Right atrium auricular region (tissue), 2 donors: ENCODE results near the gene SYT1. TPM values are rescaled to one million over a fixed set of nuclear protein-coding genes. Genes with fewer than 3 reads are reported as not detected.

Experiments
- DNase-seq: peaks from one replicate; pipeline ENCODE4 v3.0.0-alpha.2; 2019; ENCODE audit warnings: low spot score
- H3K27ac ChIP-seq, 2 donors: fragments of 200-600 bp; sonication (generic); 1 replicate in 1 of 2; 2 replicates in 1 of 2; pipeline ENCODE4 v1.5.1; 2016 to 2019
- H3K27me3 ChIP-seq, 2 donors: fragments of 200-600 bp; sonication (generic); one replicate each; pipeline versions ENCODE4 v1.5.1 to v1.6.0; 2017 to 2019
- H3K36me3 ChIP-seq: fragments of 200-600 bp; sonication (generic); one replicate; pipeline ENCODE4 v1.5.1; 2016
- H3K4me1 ChIP-seq, 2 donors: fragments of 200-600 bp; sonication (generic); one replicate each; pipeline versions ENCODE4 v1.5.1 to v1.6.0; 2017 to 2019
- H3K4me3 ChIP-seq, 2 donors: fragments of 200-600 bp; sonication (generic); 1 replicate in 1 of 2; 2 replicates in 1 of 2; pipeline ENCODE4 v1.5.1; 2017 to 2019; ENCODE audit warnings: mild to moderate bottlenecking in 1 of 2, moderate library complexity in 1 of 2
- H3K9me3 ChIP-seq, 2 donors: fragments of 200-600 bp; sonication (generic); one replicate each; pipeline ENCODE4 v1.5.1; 2019
- CTCF ChIP-seq, 2 donors: fragments of 200-600 bp; sonication (generic); IDR thresholded peaks; one replicate each; pipeline ENCODE4 v1.5.1; 2019; ENCODE audit warnings: antibody characterized with exemption in 2 of 2
- total RNA-seq, 2 donors: library from RNA; depleted of rRNA; stranded (reverse); fragments of >200 nt; gene quantifications; one replicate each; pipeline ENCODE4 v1.1.0, GENCODE V29; 2016

SYT1 gene
- total RNA-seq, 2 donors from 2014 or later = 0.16 TPM; not detected in 1

- DNase-seq = no peak
- TF ChIP-seq CTCF (IDR thresholded peaks at IDR 0.05) = no peak
- H3K27me3 ChIP-seq = no peaks in the 10 kb centered on the region
- no peaks in the 10 kb centered on the region for H3K9me3 ChIP-seq
- no peaks in the 10 kb centered on the region for H3K36me3 ChIP-seq
- no peak overlapping the region for H3K4me3 ChIP-seq
- H3K4me1 ChIP-seq = no peaks in the 10 kb centered on the region
- no peak overlapping the region for H3K27ac ChIP-seq
These were observed 494.2 kb downstream of the SYT1 start for GRCh38 chr12:79358716-79359300.

GRCh38 chr12:79360286-79360685 lies 495.7 kb downstream of the SYT1 start:
- H3K36me3 ChIP-seq = no peaks in the 10 kb centered on the region
- H3K27me3 ChIP-seq = no peaks in the 10 kb centered on the region
- no peaks in the 10 kb centered on the region for H3K4me1 ChIP-seq
- no peak overlapping the region for H3K4me3 ChIP-seq
- H3K27ac ChIP-seq = no peak overlapping the region
- TF ChIP-seq CTCF (IDR thresholded peaks at IDR 0.05) = no peak
- no peaks in the 10 kb centered on the region for H3K9me3 ChIP-seq
- DNase-seq = no peak

- DNase-seq = no peak
- Histone ChIP-seq H3K9me3 (no peaks in the 10 kb centered on the region), H3K36me3 (no peaks in the 10 kb centered on the region), H3K27ac (no peak overlapping the region), H3K4me1 (no peaks in the 10 kb centered on the region), H3K27me3 (no peaks in the 10 kb centered on the region), H3K4me3 (no peak overlapping the region)
- TF ChIP-seq CTCF (IDR thresholded peaks at IDR 0.05) = no peak
These were observed 496.4 kb downstream of the SYT1 start for GRCh38 chr12:79360936-79361335.

GRCh38 chr12:79364197-79364596 lies 499.6 kb downstream of the SYT1 start:
- DNase-seq = no peak
- Histone ChIP-seq H3K4me1 (no peaks in the 10 kb centered on the region), H3K9me3 (no peaks in the 10 kb centered on the region), H3K36me3 (no peaks in the 10 kb centered on the region), H3K4me3 (no peak overlapping the region), H3K27me3 (no peaks in the 10 kb centered on the region), H3K27ac (no peak overlapping the region)
- no peak for TF ChIP-seq CTCF (IDR thresholded peaks at IDR 0.05)

GRCh38 chr12:79366374-79366773 lies 501.8 kb downstream of the SYT1 start:
- Histone ChIP-seq H3K36me3 (no peaks in the 10 kb centered on the region), H3K4me1 (no peaks in the 10 kb centered on the region), H3K27ac (no peak overlapping the region), H3K4me3 (no peak overlapping the region), H3K9me3 (no peaks in the 10 kb centered on the region), H3K27me3 (no peaks in the 10 kb centered on the region)
- no peak for DNase-seq
- TF ChIP-seq CTCF (IDR thresholded peaks at IDR 0.05) = no peak

GRCh38 chr12:79367032-79367589 lies 502.5 kb downstream of the SYT1 start:
- Histone ChIP-seq H3K4me1 (no peaks in the 10 kb centered on the region), H3K27me3 (no peaks in the 10 kb centered on the region), H3K27ac (no peak overlapping the region), H3K4me3 (no peak overlapping the region), H3K36me3 (no peaks in the 10 kb centered on the region), H3K9me3 (no peaks in the 10 kb centered on the region)
- no peak for TF ChIP-seq CTCF (IDR thresholded peaks at IDR 0.05)
- no peak for DNase-seq
